Endometrial microvascular endothelial cells (primary cell): Measurements from ENCODE around the gene TWNK. TPM values are rescaled to one million over a fixed set of nuclear protein-coding genes. Genes with fewer than 3 reads are reported as not detected.

ENCODE experiments used
- in situ Hi-C: cut with HindIII; loops from 2 replicates; pipeline ENCODE4 v1.10.0; 2017; ENCODE audit warnings: low sequenced_read_pairs, low pct_unique_long_range_greater_than_20kb; ENCODE audit errors: inconsistent ontology term
- total RNA-seq: library from RNA; depleted of rRNA; stranded (reverse); fragments of >200 nt; gene quantifications from one replicate; pipeline ENCODE4 v1.2.3, GENCODE V29; 2015; ENCODE audit errors: inconsistent ontology term

The TWNK gene
- total RNA-seq, 1 donor from 2014 or later, result 6.4 TPM

DNA sequence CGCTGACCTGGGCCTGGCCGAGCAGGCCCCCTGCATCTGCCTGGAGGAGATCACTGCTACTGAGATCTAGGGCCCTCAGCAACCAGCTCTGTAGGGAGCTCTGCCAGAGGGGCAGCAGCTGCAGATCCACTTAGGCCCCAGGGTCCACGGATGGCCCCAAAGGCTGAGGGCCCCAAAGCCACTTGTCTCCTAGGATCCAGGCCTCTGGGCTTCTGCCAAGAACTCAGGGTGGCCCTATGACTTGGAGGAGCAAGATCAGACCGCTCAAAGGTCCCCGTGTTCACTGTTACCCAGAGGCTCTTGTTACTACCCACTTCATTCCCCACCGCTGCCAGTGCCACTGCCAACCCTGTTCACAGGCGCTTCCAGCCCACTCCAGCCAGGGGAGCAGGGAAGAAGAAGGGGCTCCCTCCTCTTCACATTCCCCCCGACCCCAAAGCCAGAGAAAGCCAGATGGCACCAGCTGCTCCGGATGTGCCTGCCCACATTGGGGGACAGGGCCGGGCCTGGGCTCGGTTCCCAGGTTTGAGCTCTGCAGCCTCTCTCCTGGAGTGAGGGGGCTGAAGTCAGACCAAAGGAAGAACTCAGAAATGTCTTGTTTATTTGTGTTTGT lies 19.9 kb downstream of the TWNK start:
- in situ Hi-C loops, result no loop called here

- in situ Hi-C loops, result no loop called here
These were observed 20.8 kb downstream of the TWNK start for GRCh38 chr10:101007915-101008822.

- in situ Hi-C loops, result no loop called here
These were observed 21.6 kb downstream of the TWNK start for GRCh38 chr10:101008823-101009423.

DNA sequence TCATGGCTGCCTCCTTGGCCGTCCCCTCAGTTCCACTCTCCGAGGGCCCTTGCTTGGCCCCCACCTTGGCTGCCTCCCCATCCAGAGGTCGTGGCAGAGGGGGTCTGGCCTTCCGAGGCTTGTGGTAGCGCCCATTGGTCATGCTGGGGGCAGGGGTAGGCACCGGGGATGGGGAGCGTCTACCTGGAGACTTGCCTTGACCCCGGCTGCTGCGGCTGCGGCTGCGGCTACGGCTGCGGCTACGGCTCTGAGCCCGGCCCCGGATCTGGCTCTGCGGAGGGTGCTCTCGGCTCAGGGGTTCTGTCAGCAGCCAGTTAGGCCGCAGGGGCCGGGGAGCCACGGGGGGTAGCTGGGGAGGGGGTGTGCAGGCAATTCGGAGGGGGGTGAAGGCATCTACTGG lies 23.0 kb downstream of the TWNK start:
- in situ Hi-C loops, result no loop called here

- in situ Hi-C loops, result no loop called here
These were observed 24.4 kb downstream of the TWNK start for GRCh38 chr10:101011517-101012423.

- in situ Hi-C loops, result no loop called here
These were observed 25.4 kb downstream of the TWNK start for GRCh38 chr10:101012525-101013364.

- in situ Hi-C loops, result no loop called here
These were observed 26.1 kb downstream of the TWNK start for GRCh38 chr10:101013365-101013825.

DNA sequence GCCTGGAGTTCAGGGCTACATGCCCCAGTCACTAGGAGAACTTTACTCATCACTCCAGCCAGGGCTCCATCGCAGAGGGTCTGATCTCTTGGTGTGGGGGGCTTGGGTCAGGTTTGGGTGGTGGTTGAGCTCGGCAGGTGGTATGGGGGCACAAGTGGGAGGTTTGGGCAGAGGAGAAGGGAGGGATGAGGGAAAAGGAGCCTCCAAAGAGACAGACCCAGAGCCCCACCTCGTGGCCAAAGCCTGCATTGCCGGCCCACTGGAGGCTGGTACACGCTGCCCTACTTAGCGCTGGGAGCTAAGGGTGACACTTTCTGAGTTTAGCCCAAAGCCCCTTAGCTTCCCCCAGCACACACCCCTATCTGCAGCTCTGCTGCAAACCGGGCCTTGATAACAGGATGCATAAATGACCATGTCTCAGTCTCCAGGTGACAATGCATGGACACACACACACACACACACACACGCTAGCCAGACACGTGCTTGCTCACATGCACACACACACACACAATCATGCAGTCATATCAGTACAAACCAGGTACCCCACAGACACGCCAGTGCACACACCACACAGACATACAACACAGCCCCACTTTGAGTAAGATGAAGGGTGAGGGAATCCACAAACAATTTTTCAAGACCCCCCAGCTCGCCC lies 27.0 kb downstream of the TWNK start:
- in situ Hi-C loops, result no loop called here

DNA sequence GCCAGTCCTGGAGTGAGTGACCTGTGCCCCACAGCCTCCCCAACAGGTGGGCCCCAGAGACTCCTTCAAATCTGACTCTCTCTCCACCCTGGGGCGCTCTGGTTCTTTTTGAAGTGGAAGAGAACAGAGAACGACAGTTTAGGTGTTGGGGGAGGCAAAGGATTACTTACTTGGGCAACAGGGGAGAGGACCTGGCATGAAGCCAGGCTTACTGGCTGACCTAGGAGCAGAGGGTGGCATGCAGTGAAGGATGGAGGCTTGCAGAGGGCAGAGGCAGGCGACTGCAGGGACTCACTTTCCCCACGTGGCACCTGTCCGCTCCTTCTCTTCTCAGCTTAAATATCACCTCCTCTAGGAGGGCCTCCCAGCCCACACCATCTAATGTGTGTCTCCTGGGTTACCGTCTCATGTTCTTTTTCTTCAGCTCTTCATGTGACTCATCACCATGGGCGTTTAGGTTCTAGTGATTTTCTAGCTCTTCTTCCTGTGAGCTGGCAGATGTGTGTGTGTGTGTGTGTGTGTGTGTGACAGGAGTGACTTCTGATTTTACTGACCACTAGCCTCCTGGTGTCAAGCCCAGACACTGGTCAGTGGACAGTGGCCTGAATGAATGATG lies 27.7 kb downstream of the TWNK start:
- in situ Hi-C loops, result no loop called here

- in situ Hi-C loops, result no loop called here
These were observed 28.2 kb downstream of the TWNK start for GRCh38 chr10:101015582-101015973.

GRCh38 chr10:101016814-101017213 lies 29.5 kb downstream of the TWNK start:
- in situ Hi-C loops, result no loop called here

GRCh38 chr10:101018118-101018599 lies 30.8 kb downstream of the TWNK start:
- in situ Hi-C loops, result no loop called here

GRCh38 chr10:101018600-101019439 lies 31.5 kb downstream of the TWNK start:
- in situ Hi-C loops, result no loop called here

DNA sequence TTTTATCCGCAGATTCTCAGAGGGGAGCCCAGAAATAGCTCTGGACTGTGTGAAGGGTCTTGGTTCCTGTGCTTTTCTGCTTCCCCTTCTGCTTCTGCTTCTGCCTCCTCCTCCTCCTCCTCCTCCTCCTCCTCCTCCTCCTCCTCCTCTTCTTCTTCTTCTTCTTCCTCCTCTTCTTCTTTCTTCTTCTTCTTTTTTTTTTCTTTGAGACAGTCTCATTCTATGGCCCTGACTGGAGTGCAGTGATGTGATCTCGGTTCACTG lies 32.0 kb downstream of the TWNK start:
- in situ Hi-C loops, result no loop called here

GRCh38 chr10:101020427-101021075 lies 33.2 kb downstream of the TWNK start:
- in situ Hi-C loops, result no loop called here

GRCh38 chr10:101021239-101021638 lies 33.9 kb downstream of the TWNK start:
- in situ Hi-C loops, result no loop called here
